Measurements from ENCODE around the gene ABTB2.
"Not testable (repeated sequence)": the region's sequence is repeated elsewhere in the genome, so short reads cannot be mapped to it uniquely, and the experiment has no call there.

Gene ABTB2

GRCh38 chr11:34234086-34234740, 123.6 kb downstream of the ABTB2 start:
- no peak for DNase-seq

DNA sequence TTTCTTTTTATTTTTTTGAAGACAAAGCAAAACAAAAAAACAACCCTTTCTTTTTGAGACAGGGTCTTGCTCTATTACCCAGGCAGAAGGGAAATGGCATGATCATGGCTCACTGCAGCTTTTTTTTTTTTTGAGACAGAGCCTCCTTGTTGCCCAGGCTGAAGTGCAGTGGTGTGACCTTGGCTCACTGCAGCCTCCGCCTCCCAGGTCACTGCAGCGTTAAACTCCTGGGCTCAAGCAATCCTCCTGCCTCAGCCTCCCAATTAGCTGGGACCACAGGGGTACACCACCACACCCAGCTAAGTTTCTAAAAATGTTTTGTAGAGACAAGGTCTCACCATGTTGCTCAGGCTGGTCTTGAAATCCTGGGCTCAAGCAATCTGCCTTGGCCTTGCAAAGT, 124.6 kb downstream of the ABTB2 start:
- DNase-seq, result no peak

- no peak for DNase-seq
Observed at GRCh38 chr11:34232807-34233206, 125.0 kb downstream of the ABTB2 start.

DNA sequence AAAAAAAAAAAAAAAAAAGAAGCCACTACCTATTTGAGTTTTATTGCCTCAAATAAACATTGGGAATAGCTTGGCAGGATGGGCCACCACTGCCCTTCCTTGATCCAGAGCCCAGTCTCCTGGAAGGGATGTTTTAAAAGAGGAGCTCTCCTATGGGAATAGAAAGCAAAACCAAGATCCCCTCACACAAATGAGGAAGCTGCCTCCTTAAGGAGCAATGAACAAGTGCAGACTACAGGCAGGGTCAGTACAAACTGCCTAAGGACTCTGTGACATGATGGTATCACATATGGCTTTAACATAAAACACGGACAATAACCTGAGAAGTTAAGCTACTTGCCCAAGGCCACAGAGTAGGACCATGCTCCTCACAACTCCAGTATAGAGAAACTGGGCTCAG, 131.6 kb downstream of the ABTB2 start:
- DNase-seq, result no peak

DNA sequence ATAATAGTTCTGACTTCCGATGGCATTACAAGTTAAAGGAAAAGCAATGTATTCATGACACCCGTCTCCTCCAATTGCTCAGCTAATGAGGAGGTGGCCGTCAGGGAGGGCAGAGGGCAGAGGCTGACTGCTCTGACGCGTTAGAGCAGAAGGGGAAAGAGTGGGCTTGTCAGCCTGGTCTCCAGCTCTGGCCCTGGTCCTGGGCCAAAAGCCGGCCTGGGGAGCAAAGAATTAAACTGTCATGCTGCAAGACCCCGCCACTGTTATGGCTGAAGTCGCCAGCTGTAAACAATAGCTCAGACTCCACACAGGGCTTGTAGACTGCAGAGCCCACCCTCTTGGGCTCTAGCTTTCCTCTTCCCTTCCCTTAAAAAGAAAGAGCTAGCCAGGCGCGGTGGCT, 132.7 kb downstream of the ABTB2 start:
- DNase-seq, result no peak

DNA sequence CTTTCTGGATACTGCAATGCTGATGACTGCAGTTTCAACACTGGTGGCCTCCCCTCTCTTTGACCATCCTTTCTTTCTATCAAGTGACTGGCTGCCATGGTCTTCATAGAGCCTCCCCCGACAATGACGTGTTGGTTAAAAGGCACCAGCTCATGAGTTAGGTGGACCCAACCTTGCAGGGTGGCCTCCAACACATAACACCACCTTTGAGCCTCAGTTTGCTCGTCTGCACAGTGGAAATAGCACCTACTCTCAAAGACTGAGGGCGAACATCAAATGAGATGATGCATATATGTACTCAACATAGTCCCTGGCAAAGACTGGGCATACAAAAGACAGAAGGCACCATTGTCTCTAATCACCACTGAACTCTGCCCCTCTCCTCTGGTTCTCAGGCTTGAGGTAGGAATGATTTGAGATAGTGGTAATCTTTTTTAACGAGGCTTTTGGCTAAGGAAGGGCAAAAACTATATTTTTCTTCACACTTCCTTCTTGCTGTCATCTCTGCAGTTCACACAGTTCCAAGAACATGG, 133.3 kb downstream of the ABTB2 start:
- no peak for DNase-seq

- DNase-seq, result no peak
Observed at GRCh38 chr11:34223907-34224306, 133.9 kb downstream of the ABTB2 start.

- no peak for DNase-seq
Observed at GRCh38 chr11:34223021-34223813, 134.6 kb downstream of the ABTB2 start.

DNA sequence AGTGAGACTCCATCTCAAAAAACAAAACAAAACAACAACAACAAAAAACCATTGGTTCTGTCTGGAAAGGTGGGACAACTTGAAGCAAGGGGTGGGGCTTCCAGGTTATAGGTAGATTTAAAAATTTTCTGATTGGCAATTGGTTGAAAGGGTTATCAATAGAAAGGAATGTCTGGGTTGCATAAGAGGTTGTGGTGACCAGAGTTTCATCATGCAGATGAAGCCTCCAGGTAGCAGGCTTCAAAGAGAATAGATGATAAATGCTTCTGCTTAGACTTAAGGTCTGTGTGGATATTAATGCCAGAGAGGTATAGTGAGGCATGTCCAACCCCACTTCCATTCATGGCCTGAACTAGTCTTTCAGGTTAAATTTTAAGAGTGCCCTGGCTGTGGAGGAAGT, 135.8 kb downstream of the ABTB2 start:
- DNase-seq, result no peak

DNA sequence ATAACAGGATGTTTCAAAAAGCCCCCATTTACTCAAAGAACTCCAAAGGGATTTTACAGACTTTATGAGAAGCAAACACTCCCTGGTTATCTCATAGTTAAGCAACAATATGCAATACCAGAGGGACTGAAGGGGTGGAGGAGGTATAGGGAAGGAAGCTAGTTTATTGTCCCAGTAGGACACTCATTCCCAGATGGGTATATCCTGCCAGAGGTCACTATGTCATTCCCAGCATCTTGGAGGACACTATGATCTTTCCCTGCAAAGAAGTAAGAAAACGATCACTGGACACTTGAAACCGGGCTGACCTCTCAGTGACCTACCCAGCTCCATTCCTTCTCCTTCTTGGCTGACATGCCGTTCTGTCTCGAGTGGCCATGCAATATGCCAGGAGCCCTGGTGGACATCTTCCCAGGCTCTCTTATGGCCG, 137.9 kb downstream of the ABTB2 start:
- no peak for DNase-seq

DNA sequence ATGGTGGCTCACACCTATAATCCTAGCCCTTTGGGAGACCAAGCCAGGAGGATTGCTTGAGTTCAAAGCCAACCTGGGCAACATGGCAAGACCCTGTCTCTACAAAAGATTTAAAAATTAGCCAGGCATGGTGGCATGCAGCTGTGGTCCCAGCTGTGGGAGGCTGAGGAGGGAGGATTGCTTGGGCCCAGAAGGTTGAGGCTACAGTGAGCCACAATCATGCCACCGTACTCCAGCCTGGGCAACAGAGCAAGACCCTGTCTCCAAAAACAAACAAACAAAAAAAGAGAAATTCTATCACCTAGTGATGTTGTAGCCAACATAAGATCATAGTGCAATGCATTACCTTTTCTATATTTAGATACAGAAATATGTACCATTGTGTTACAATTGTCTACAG, 138.5 kb downstream of the ABTB2 start:
- DNase-seq, result no peak

- DNase-seq, result not testable (repeated sequence)
Observed at GRCh38 chr11:34218756-34219155, 139.1 kb downstream of the ABTB2 start.

DNA sequence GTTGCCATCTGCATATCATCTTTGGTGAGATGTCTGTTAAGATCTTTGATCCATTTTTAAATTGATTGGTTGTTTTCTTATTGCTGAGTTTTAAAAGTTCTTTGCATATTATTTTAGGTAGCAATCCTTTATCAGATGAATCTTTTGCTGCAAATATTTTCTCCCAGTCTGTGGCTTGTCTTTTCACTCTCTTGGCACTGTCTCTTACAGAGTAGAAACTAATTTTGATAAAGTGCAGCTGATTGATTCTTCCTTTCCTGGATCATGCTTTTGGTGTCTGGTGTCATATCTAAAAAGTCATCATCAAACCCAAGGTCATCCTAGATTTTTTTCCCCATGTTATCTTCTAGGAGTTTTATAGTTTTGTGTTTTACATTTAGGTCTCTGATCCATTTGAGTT, 139.7 kb downstream of the ABTB2 start:
- no peak for DNase-seq

DNA sequence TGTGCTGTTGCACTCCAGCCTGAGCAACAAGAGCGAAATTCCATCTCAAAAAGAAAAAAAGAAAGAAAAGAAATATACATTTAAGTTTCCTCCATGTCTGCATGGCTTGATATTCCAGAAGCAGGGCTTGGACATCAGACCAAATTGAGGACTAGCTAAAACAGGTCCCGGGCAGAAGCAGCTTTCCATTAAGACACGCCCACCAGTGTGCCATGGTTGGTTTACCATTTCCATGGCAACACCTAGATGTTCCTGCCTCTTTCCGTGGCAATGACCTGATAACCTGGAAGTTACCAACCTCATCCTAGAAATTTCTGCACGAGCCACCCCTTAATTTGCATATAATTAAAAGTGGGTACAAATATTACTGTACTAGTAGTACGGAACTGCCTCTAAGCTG, 141.1 kb downstream of the ABTB2 start:
- no peak for DNase-seq

- DNase-seq, result no peak
Observed at GRCh38 chr11:34215806-34216453, 141.9 kb downstream of the ABTB2 start.

GRCh38 chr11:34214961-34215805, 142.6 kb downstream of the ABTB2 start:
- DNase-seq, result no peak

- DNase-seq, result no peak
Observed at GRCh38 chr11:34213366-34213765, 144.4 kb downstream of the ABTB2 start.

- DNase-seq, result no peak
Observed at GRCh38 chr11:34212566-34212965, 145.2 kb downstream of the ABTB2 start.

- no peak for DNase-seq
Observed at GRCh38 chr11:34209809-34210208, 148.0 kb downstream of the ABTB2 start.

GRCh38 chr11:34208266-34209135, 149.3 kb downstream of the ABTB2 start:
- no peak for DNase-seq

DNA sequence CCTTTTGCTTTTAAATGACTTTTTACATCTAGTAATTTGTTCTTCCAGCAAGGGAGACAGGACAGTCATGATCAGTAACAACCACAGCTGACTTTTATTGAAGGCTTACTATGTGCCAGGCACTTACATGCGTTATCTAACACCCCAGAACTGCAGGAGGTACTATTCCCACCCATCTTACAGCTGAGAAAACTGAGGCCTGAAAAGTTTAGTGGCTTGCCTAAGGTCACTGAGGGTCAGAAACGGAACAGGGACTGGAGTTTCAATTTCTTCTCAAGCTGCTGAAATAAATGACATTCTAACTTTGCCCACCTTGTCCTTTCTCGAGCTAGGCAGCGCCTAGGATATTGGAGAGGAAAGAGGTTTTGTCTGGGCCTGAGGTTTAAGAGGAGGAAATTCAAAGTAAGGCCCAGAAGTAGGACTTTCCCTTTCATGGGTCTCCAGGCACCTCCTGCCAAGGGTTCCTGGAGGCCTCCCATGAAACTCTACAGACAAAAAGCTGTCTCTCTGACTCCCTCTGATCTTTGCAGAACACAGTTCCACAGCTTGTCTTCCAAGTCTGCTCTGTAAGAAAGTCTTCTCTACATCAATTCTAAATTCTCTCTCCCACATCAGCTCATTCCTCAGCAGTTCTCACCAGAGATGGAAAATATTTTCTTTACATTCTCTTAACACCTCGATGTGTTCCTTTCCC, 150.2 kb downstream of the ABTB2 start:
- no peak for DNase-seq
